WTC11 (cell line): Measurements from ENCODE around the gene ASB5. TPM values are rescaled to one million over a fixed set of nuclear protein-coding genes. Genes with fewer than 3 reads are reported as not detected.

Experiments used
- ATAC-seq: fragments of 200-7000 bp; cut with Tn5 transposase; 2 replicates; pipeline ENCODE4 v1.10.0; 2021; ENCODE audit warnings: mild to moderate bottlenecking, moderate library complexity
- CTCF ChIA-PET: fragments of 300-600 bp; sonication (Branson Sonifier 250); formaldehyde crosslinking; loops from one replicate; lab custom pipeline; 2021; ENCODE audit warnings: antibody characterized with exemption; lab: Charles Lee
- POLR2A ChIA-PET: fragments of 350-600 bp; sonication (Branson Sonifier 250); formaldehyde crosslinking; loops from one replicate; lab custom pipeline; 2021; ENCODE audit warnings: antibody characterized with exemption; lab: Charles Lee
- DNase-seq: peaks from one replicate; pipeline ENCODE4 v3.0.0; 2021; ENCODE audit warnings: low spot score
- H3K27ac Mint-ChIP-seq: 2 replicates; pipeline ENCODE4 v1.8.0; 2021; ENCODE audit warnings: mixed read lengths
- H3K27me3 Mint-ChIP-seq: 2 replicates; pipeline ENCODE4 v1.8.0; 2021; ENCODE audit warnings: low read depth, mild to moderate bottlenecking, moderate library complexity, mixed read lengths
- H3K36me3 Mint-ChIP-seq: 2 replicates; pipeline ENCODE4 v1.8.0; 2021; ENCODE audit warnings: mixed read lengths
- H3K4me1 Mint-ChIP-seq: 2 replicates; pipeline ENCODE4 v1.8.0; 2022; ENCODE audit warnings: mixed read lengths
- H3K4me3 Mint-ChIP-seq: 2 replicates; pipeline ENCODE4 v1.8.0; 2021; ENCODE audit warnings: mild to moderate bottlenecking, moderate library complexity, mixed read lengths
- H3K9me3 Mint-ChIP-seq: 2 replicates; pipeline ENCODE4 v1.8.0; 2021; ENCODE audit warnings: mixed read lengths
- AFF4 ChIP-seq: sonication (generic); formaldehyde crosslinking; IDR thresholded peaks from 2 replicates; pipeline ENCODE4 v1.8.1; 2023; ENCODE audit warnings: mild to moderate bottlenecking, missing genetic modification reagents, borderline replicate concordance
- EMX1 ChIP-seq: fragments of 250-450 bp; sonication (Bioruptor Pico); IDR thresholded peaks from 2 replicates; pipeline ENCODE4 v1.8.0; 2021; ENCODE audit warnings: mild to moderate bottlenecking
- ESRRA ChIP-seq: sonication (generic); formaldehyde crosslinking; IDR thresholded peaks from 2 replicates; pipeline ENCODE4 v1.8.1; 2022; ENCODE audit warnings: mild to moderate bottlenecking, missing genetic modification reagents, borderline replicate concordance
- FOXP4 ChIP-seq: sonication (generic); formaldehyde crosslinking; IDR thresholded peaks from 2 replicates; pipeline ENCODE4 v1.8.0; 2022; ENCODE audit warnings: mild to moderate bottlenecking, missing genetic modification reagents
- GABPB1 ChIP-seq: sonication (generic); formaldehyde crosslinking; IDR thresholded peaks from 2 replicates; pipeline ENCODE4 v1.8.1; 2023; ENCODE audit warnings: mild to moderate bottlenecking, missing genetic modification reagents
- GTF2I ChIP-seq: fragments of 250-450 bp; sonication (Bioruptor Pico); conservative IDR thresholded peaks from 2 replicates; pipeline ENCODE4 v1.4.0; 2021; ENCODE audit warnings: mild to moderate bottlenecking
- MXD4 ChIP-seq: fragments of 250-450 bp; sonication (Bioruptor Pico); IDR thresholded peaks from 2 replicates; pipeline ENCODE4 v1.8.0; 2021; ENCODE audit warnings: mild to moderate bottlenecking, moderate library complexity, borderline replicate concordance
- NFATC4 ChIP-seq: fragments of 250-450 bp; sonication (Bioruptor Pico); IDR thresholded peaks from 2 replicates; pipeline ENCODE4 v1.9.0; 2021; ENCODE audit warnings: mild to moderate bottlenecking
- NR1H2 ChIP-seq: sonication (generic); formaldehyde crosslinking; IDR thresholded peaks from 2 replicates; pipeline ENCODE4 v1.9.0; 2021; ENCODE audit warnings: mild to moderate bottlenecking, moderate library complexity, missing genetic modification reagents
- OVOL2 ChIP-seq: fragments of 250-450 bp; sonication (Bioruptor Pico); IDR thresholded peaks from 2 replicates; pipeline ENCODE4 v1.9.0; 2021; ENCODE audit warnings: mild to moderate bottlenecking, borderline replicate concordance
- PRRX2 ChIP-seq: fragments of 250-450 bp; sonication (Bioruptor Pico); IDR thresholded peaks from 2 replicates; pipeline ENCODE4 v1.8.0; 2021; ENCODE audit warnings: mild to moderate bottlenecking
- STAT6 ChIP-seq: sonication (generic); formaldehyde crosslinking; conservative IDR thresholded peaks from 2 replicates; pipeline ENCODE4 v1.8.1; 2023; ENCODE audit warnings: mild to moderate bottlenecking, low read depth, missing genetic modification reagents, moderate library complexity
- TP53 ChIP-seq: sonication (generic); formaldehyde crosslinking; IDR thresholded peaks from 2 replicates; pipeline ENCODE4 v1.8.1; 2023; ENCODE audit warnings: mild to moderate bottlenecking, missing genetic modification reagents
- ZNF121 ChIP-seq: sonication (generic); formaldehyde crosslinking; IDR thresholded peaks from 2 replicates; pipeline ENCODE4 v1.8.0; 2023; ENCODE audit warnings: missing genetic modification reagents
- ZNF317 ChIP-seq: sonication (generic); formaldehyde crosslinking; IDR thresholded peaks from 2 replicates; pipeline ENCODE4 v1.8.1; 2023; ENCODE audit warnings: low read depth, mild to moderate bottlenecking, moderate library complexity, missing genetic modification reagents, borderline replicate concordance
- ZNF423 ChIP-seq: fragments of 250-450 bp; sonication (Bioruptor Pico); IDR thresholded peaks from 2 replicates; pipeline ENCODE4 v2.1.2; 2022; ENCODE audit warnings: mild to moderate bottlenecking, moderate library complexity
- ZNF532 ChIP-seq: fragments of 250-450 bp; sonication (Bioruptor Pico); IDR thresholded peaks from 2 replicates; pipeline ENCODE4 v1.9.0; 2021; ENCODE audit warnings: mild to moderate bottlenecking, borderline replicate concordance
- total RNA-seq: library from RNA; stranded (reverse); gene quantifications from 3 replicates; pipeline ENCODE4 v1.2.3, GENCODE V29; 2021

Gene ASB5
- total RNA-seq, 1 experiment from 2014 or later, result not detected

GRCh38 chr4:176193938-176194337 is 75.1 kb downstream of the ASB5 start:
- Mint-ChIP-seq H3K9me3 (no peaks in the 10 kb centered on the region), H3K27ac (no peak overlapping the region), H3K27me3 (no peaks in the 10 kb centered on the region; the same call in 1 of the 2 replicates), H3K36me3 (no peaks in the 10 kb centered on the region), H3K4me3 (0 out of 2 replicates have a peak overlapping the region, but pooled peaks have one; percentile 24), H3K4me1 (peaks cover 50% of the 10 kb centered on the region)
- POLR2A ChIA-PET, result no interaction called here
- ATAC-seq (no peak), DNase-seq (no peak)
- CTCF ChIA-PET, result no interaction called here
- TF ChIP-seq ESRRA (CRISPR knock-in tag) (no peak), NR1H2 (CRISPR knock-in tag) (no peak), OVOL2 (CRISPR knock-in tag) (no peak)

GRCh38 chr4:176193126-176193525 is 75.9 kb downstream of the ASB5 start:
- TF ChIP-seq STAT6 (CRISPR knock-in tag), result no peak
- no peak for TF ChIP-seq ESRRA (CRISPR knock-in tag)
- TF ChIP-seq TP53 (CRISPR knock-in tag), result no peak
- TF ChIP-seq OVOL2 (CRISPR knock-in tag), result no peak
- TF ChIP-seq EMX1 (CRISPR knock-in tag), result no peak
- no peak for TF ChIP-seq ZNF423 (CRISPR knock-in tag)
- no peak for TF ChIP-seq FOXP4 (CRISPR knock-in tag)
- no peak for TF ChIP-seq ZNF121 (CRISPR knock-in tag)
- no peak for TF ChIP-seq ZNF317 (CRISPR knock-in tag)
- no peak for TF ChIP-seq GTF2I
- CTCF ChIA-PET, result no interaction called here
- Mint-ChIP-seq H3K27ac (no peak overlapping the region), H3K4me3 (no peak overlapping the region), H3K4me1 (peaks cover 48% of the 10 kb centered on the region), H3K27me3 (no peaks in the 10 kb centered on the region; the same call in 1 of the 2 replicates), H3K9me3 (no peaks in the 10 kb centered on the region), H3K36me3 (no peaks in the 10 kb centered on the region)
- ATAC-seq (no peak), DNase-seq (no peak)
- POLR2A ChIA-PET, result no interaction called here

- Mint-ChIP-seq H3K27ac (no peak overlapping the region), H3K36me3 (no peaks in the 10 kb centered on the region), H3K4me1 (peaks cover 55% of the 10 kb centered on the region), H3K4me3 (no peak overlapping the region), H3K27me3 (no peaks in the 10 kb centered on the region; the same call in 1 of the 2 replicates), H3K9me3 (no peaks in the 10 kb centered on the region)
- POLR2A ChIA-PET, result no interaction called here
- CTCF ChIA-PET, result no interaction called here
- ATAC-seq (no peak), DNase-seq (no peak)
- no peak for TF ChIP-seq MXD4 (CRISPR knock-in tag)
- TF ChIP-seq GABPB1 (CRISPR knock-in tag), result no peak
- TF ChIP-seq NFATC4 (CRISPR knock-in tag), result no peak
- no peak for TF ChIP-seq AFF4 (CRISPR knock-in tag)
- no peak for TF ChIP-seq PRRX2 (CRISPR knock-in tag)
- no peak for TF ChIP-seq ZNF317 (CRISPR knock-in tag)
- no peak for TF ChIP-seq ZNF532
- TF ChIP-seq TP53 (CRISPR knock-in tag), result no peak
Measured at GRCh38 chr4:176191974-176192373, 77.0 kb downstream of the ASB5 start.
